HG02642 (cell line): Measurements from ENCODE around the gene GTF3C5.
"Not testable (repeated sequence)": the region's sequence is repeated elsewhere in the genome, so short reads cannot be mapped to it uniquely, and the experiment has no call there.

Experiments
- ATAC-seq: cut with Tn5 transposase; IDR thresholded peaks from one replicate; pipeline ENCODE4 v1.9.1; 2021; ENCODE audit warnings: mild to moderate bottlenecking; ENCODE audit not compliant: unreplicated experiment, poor library complexity

The GTF3C5 gene

GRCh38 chr9:132995879-132996278, 34.9 kb upstream of the GTF3C5 start:
- no peak for ATAC-seq

- no peak for ATAC-seq
These were observed 34.3 kb upstream of the GTF3C5 start for GRCh38 chr9:132996526-132996925.

- no peak for ATAC-seq
These were observed 33.2 kb upstream of the GTF3C5 start for GRCh38 chr9:132997591-132997990.

- not testable (repeated sequence) for ATAC-seq
These were observed 32.6 kb upstream of the GTF3C5 start for GRCh38 chr9:132998221-132998620.

- ATAC-seq = no peak
These were observed 31.8 kb upstream of the GTF3C5 start for GRCh38 chr9:132998831-132999635.

GRCh38 chr9:133002147-133003070, 28.4 kb upstream of the GTF3C5 start:
- no peak for ATAC-seq

- no peak for ATAC-seq
These were observed 27.7 kb upstream of the GTF3C5 start for GRCh38 chr9:133003071-133003461.

- no peak for ATAC-seq
These were observed 27.1 kb upstream of the GTF3C5 start for GRCh38 chr9:133003671-133004090.

- no peak for ATAC-seq
These were observed 26.5 kb upstream of the GTF3C5 start for GRCh38 chr9:133004091-133004998.

DNA sequence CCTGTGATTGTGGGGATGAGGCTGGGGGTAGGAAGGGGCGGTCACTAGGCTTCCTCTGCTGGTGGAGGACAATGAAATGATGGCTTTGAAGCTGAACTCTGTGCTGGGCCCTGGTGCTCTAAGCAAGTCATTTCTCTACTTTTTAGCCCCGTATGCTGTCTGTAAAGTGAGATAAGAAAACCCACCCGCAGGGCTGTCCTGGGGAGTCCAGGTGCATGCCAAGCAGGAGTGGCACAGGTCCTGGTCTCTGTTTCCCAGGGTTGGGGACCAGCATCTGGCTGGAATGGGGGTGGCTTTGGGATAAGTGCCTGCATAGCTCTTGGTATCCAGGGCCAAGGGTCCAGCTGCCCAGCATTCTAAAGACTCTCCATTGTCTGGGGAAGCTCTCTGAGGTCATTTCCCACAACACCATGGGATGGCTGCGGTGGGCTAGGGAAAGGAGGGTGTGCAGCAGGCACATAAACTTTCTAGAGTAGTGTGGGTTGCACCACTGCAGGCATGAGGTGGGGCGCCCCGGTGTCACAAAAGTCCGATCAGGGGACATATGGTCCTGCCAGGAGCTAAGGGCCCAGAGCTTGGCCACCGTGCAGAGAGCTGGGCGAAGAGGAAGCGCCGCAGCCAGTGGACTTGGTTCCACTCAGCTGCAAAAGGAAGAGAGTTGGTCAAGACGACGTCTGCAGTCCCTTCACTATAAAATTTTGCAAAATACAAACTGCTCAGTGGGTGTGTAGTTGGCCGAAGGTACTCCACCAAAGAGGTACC, 25.6 kb upstream of the GTF3C5 start:
- no peak for ATAC-seq

GRCh38 chr9:133005957-133006356, 24.8 kb upstream of the GTF3C5 start:
- no peak for ATAC-seq

GRCh38 chr9:133006731-133007352, 24.0 kb upstream of the GTF3C5 start:
- ATAC-seq = no peak

DNA sequence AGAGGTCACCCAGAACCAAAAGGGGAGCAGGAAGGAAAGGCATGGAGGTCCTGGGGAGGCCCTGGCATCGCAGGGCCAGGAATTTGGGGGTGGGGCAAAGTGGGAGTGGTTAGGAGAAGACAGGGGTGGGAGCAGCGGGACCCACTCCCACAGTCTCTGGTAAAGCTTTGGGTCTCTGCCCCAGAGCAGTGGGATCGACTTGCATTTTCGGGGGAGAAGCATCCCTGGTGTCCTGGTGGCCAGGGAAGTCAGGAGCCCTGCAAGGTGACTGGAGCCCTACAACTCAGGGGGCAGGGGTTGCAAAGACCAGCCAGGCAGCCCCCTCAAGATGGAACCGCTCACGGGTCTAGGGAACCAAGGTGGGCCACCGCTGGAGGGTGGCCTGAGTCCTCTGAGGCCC, 22.4 kb upstream of the GTF3C5 start:
- ATAC-seq = no peak

GRCh38 chr9:133008824-133009223, 22.0 kb upstream of the GTF3C5 start:
- ATAC-seq = no peak

DNA sequence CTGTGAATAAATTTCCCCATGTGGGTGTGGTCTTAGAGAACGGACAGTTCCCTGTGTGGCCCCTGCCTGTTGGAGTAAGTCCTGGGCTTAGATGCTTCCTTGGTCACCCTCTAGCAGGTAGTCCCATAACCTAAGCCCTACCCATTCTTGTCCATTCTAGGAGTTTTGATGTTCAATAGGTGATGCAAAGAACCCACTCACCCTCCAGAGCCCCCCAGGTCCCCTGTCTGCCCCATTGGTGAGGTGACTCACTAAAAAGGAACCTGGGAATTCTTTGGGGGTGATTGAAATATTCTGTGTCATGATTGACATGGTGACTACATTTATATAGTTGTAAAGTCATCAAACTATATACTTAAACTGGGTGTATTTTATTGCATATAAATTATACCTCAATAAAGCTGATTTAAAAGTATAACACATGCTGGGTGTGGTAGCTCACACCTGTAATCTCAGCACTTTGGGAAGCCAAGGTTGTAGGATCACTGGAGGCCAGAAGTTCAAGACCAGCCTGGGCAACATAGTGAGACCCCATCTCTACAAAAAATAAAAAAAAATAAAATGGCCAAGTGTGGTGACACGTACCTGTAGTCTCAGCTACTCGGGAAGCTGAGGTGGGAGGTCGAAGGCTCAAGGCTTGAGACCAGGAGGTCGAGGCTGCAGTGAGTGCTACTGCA, 20.8 kb upstream of the GTF3C5 start:
- no peak for ATAC-seq

DNA sequence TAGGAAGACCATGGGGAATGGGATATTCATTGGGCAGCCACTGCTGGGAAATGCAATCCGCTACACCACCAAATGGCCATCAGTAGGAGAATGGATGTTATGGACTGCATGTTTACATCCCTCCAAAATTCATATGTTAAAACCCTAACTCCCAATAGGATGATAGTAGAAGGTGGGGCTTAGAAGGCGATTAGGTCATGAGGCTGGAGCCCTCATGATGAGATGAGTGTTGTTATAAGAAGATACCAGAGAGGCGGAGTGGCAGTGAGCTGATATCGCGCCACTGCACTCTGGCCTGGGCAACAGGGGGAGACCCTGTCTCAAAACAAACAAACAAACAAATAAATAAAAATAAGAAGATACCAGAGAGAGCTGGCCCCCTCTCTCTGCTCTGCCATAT, 16.1 kb upstream of the GTF3C5 start:
- ATAC-seq = no peak

GRCh38 chr9:133023117-133023890, 7.5 kb upstream of the GTF3C5 start:
- ATAC-seq = no peak

GRCh38 chr9:133026426-133026825, 4.4 kb upstream of the GTF3C5 start:
- ATAC-seq = no peak
